Psoas muscle (tissue), 8 donors: ENCODE measurements around the gene RAB3C. TPM values are rescaled to one million over a fixed set of nuclear protein-coding genes. Genes with fewer than 3 reads are reported as not detected.

Experiments used
- ATAC-seq, 4 donors: fragments of 200-7000 bp; cut with Tn5 transposase; one replicate each; pipeline ENCODE4 v1.9.1; 2020; ENCODE audit warnings: moderate library complexity in 3 of 4, mild to moderate bottlenecking in 2 of 4
- DNase-seq, 2 donors: peaks; one replicate each; pipeline ENCODE4 v3.0.0-alpha.2; 2020
- H3K27ac ChIP-seq: fragments of 200-600 bp; one replicate; pipeline ENCODE4 v1.8.0; 2022
- H3K27me3 ChIP-seq, 3 donors: fragments of 200-600 bp in 1 of 3; one replicate each; pipeline versions ENCODE4 v1.6.1 to v1.8.0; 2013 to 2022; ENCODE audit warnings: low read length in 2 of 3, mild to moderate bottlenecking in 2 of 3, moderate library complexity in 1 of 3; ENCODE audit not compliant: insufficient read depth in 3 of 3
- H3K36me3 ChIP-seq, 2 donors: fragments of 200-600 bp in 1 of 2; one replicate each; pipeline versions ENCODE4 v1.6.1 to v1.8.0; 2013 to 2022; ENCODE audit warnings: low read depth in 1 of 2, mild to moderate bottlenecking in 1 of 2, moderate library complexity in 1 of 2; ENCODE audit not compliant: insufficient read depth in 1 of 2
- H3K4me1 ChIP-seq: fragments of 200-600 bp; one replicate; pipeline ENCODE4 v1.8.0; 2022
- H3K4me3 ChIP-seq: fragments of 200-600 bp; one replicate; pipeline ENCODE4 v1.8.0; 2022; ENCODE audit warnings: mild to moderate bottlenecking
- H3K9me3 ChIP-seq: fragments of 200-600 bp; one replicate; pipeline ENCODE4 v1.8.0; 2022
- CTCF ChIP-seq: fragments of 200-600 bp; IDR thresholded peaks from one replicate; pipeline ENCODE4 v1.8.0; 2022; ENCODE audit warnings: antibody characterized with exemption
- WGBS, 3 donors: extraction: QIAGEN DNeasy Blood & Tissue Kit; methylation state at CpG; one replicate each; pipeline versions ENCODE4 v1.1.6 to v1.1.7; 2013; 5-methylcytosine and 5-hydroxymethylcytosine counted together
- intact Hi-C, 2 donors: fragments of 100-400 bp; cut with DNase I; formaldehyde crosslinking; loops; one replicate each; pipeline versions ENCODE4 v1.11.0 to v1.14.2; 2022
- polyA plus RNA-seq, 3 donors: library from polyadenylated mRNA; stranded (reverse); fragments of 200-250 nt; gene quantifications; one replicate each; pipeline ENCODE4 v1.2.3, GENCODE V29; 2013
- total RNA-seq, 4 donors: library from RNA; stranded (reverse); fragmentation: NEBNext Ultra II Directional in 2 of 4; extraction: Animal tissue kit (Norgen Biotek cat#: 25700) in 2 of 4; gene quantifications; one replicate each; pipeline versions ENCODE4 v1.2.1 to v1.2.4, GENCODE V29; 2021 to 2023
- donor health status: healthy with polysubstance abuse.
- donor health status: DM: no; HTN: no; CAD: no; lungs with moderate emphysema.
- donor health status: Bipolar disorder and iron deficiency.
- donor health status: healthy.
- donor health status: DM: yes; HTN: yes; CAD: no.
- donor health status: DM: no; HTN: no; CAD: no.
- donor health status: DM: no; HTN: no; CAD: no.
- donor health status: DM: yes; HTN: yes; CAD: no.

Gene RAB3C
- total and polyA plus RNA-seq, 7 donors: 0.16 to 2.2 (median 0.62) TPM

GRCh38 chr5:58774937-58775336 is 192.1 kb downstream of the RAB3C start:
- no peak for ATAC-seq
- no peaks in the 10 kb centered on the region for H3K36me3 ChIP-seq
- H3K9me3 ChIP-seq: no peaks in the 10 kb centered on the region
- intact Hi-C loops: no loop called here
- no peak overlapping the region for H3K4me3 ChIP-seq
- no peak overlapping the region for H3K27ac ChIP-seq
- no peak for TF ChIP-seq CTCF
- WGBS, 3 donors: 81 to 95% (median 90%) methylated on average over 2 of the region's 2 CpGs
- no peaks in the 10 kb centered on the region for H3K27me3 ChIP-seq
- no peaks in the 10 kb centered on the region for H3K4me1 ChIP-seq
- no peak for DNase-seq

- TF ChIP-seq CTCF: no peak
- Histone ChIP-seq H3K27me3 (no peaks in the 10 kb centered on the region), H3K4me3 (no peak overlapping the region), H3K4me1 (no peaks in the 10 kb centered on the region), H3K9me3 (no peaks in the 10 kb centered on the region), H3K27ac (no peak overlapping the region), H3K36me3 (no peaks in the 10 kb centered on the region)
- no peak for ATAC-seq
- no peak for DNase-seq
- WGBS, 3 donors: 93 to 95% (median 93%) methylated on average over 2 of the region's 2 CpGs
- intact Hi-C loops: no loop called here
Observed at GRCh38 chr5:58775701-58776262, 192.9 kb downstream of the RAB3C start.

GRCh38 chr5:58776559-58776958 is 193.7 kb downstream of the RAB3C start:
- WGBS, 3 donors: 89 to 93% (median 92%) methylated on average over 5 of the region's 5 CpGs
- H3K27ac ChIP-seq: no peak overlapping the region
- ATAC-seq (no peak), DNase-seq (no peak)
- no peaks in the 10 kb centered on the region for H3K27me3 ChIP-seq
- no peak overlapping the region for H3K4me3 ChIP-seq
- TF ChIP-seq CTCF: no peak
- H3K36me3 ChIP-seq: no peaks in the 10 kb centered on the region
- intact Hi-C loops: no loop called here
- H3K4me1 ChIP-seq: no peaks in the 10 kb centered on the region
- H3K9me3 ChIP-seq: no peaks in the 10 kb centered on the region

GRCh38 chr5:58778888-58779287 is 196.0 kb downstream of the RAB3C start:
- Histone ChIP-seq H3K4me3 (no peak overlapping the region), H3K4me1 (no peaks in the 10 kb centered on the region), H3K27ac (no peak overlapping the region), H3K36me3 (no peaks in the 10 kb centered on the region), H3K27me3 (no peaks in the 10 kb centered on the region), H3K9me3 (no peaks in the 10 kb centered on the region)
- 89 to 98% (median 90%) methylated on average over 3 of the region's 3 CpGs for WGBS, 3 donors
- ATAC-seq (no peak), DNase-seq (no peak)
- intact Hi-C loops: no loop called here
- no peak for TF ChIP-seq CTCF

- Histone ChIP-seq H3K4me3 (no peak overlapping the region), H3K27me3 (no peaks in the 10 kb centered on the region), H3K36me3 (no peaks in the 10 kb centered on the region), H3K27ac (no peak overlapping the region), H3K4me1 (no peaks in the 10 kb centered on the region), H3K9me3 (no peaks in the 10 kb centered on the region)
- WGBS, 3 donors: 75 to 84% (median 81%) methylated on average over 2 of the region's 2 CpGs
- ATAC-seq (no peak), DNase-seq (no peak)
- intact Hi-C loops: no loop called here
- no peak for TF ChIP-seq CTCF
Observed at GRCh38 chr5:58786035-58786434, 203.2 kb downstream of the RAB3C start.
